ENCODE results near the gene MSLN. TPM values are rescaled to one million over a fixed set of nuclear protein-coding genes. Genes with fewer than 3 reads are reported as not detected.

The MSLN gene
- total RNA-seq, 1 donor from 2014 or later: not detected

DNA sequence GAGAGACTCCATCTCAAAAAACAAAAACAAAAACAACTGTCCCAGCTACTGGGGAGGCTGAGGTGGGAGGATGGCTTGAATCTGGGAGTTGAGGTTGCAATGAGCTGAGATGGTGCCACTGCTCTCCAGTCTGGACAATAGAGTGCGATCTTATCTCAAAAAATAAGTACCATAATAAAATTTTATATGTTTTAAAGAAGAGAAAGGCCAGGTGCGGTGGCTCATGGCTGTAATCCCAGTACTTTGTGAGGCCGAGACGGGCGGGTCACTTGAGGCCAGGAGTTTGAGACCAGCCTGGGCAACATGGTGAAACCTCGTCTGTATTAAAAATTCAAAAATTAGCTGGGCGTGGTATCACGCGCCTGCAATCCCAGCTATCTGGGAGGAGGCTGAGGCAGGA is 16.3 kb downstream of the MSLN start:
- Mint-ChIP-seq H3K27ac (no peak overlapping the region), H3K4me1 (no peaks in the 10 kb centered on the region), H3K36me3 (ENCODE audit: low read depth) (no peaks in the 10 kb centered on the region), H3K9me3 (no peaks in the 10 kb centered on the region), H3K27me3 (peaks cover 2% of the 10 kb centered on the region), H3K4me3 (no peak overlapping the region)
- intact Hi-C loops (cut with micrococcal nuclease): no loop called here
- no peak for DNase-seq

DNA sequence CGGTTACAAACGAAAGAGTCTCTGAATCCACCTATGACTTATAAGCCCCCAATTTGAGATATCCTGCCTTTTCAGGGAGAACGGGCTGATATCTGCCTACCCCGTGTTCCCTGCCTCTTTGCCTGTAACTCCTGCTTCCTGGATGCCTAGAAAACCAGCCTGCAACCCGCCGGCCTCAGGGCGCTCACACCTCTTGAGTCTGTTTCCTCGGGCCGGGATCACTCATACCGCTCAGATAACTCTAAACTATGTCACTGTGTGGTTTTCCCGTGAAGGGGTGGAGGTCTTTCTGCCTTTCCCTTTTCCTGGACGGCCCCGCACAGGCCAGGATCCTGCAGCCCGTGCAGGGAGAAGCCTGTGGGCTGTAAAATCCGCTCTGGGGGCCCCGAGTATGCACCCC is 17.3 kb downstream of the MSLN start:
- no peaks in the 10 kb centered on the region for H3K9me3 Mint-ChIP-seq
- H3K36me3 Mint-ChIP-seq (ENCODE audit: low read depth): no peaks in the 10 kb centered on the region
- no peak overlapping the region for H3K4me3 Mint-ChIP-seq
- no peak for DNase-seq
- H3K4me1 Mint-ChIP-seq: no peaks in the 10 kb centered on the region
- intact Hi-C loops (cut with micrococcal nuclease): no loop called here
- H3K27ac Mint-ChIP-seq: no peak overlapping the region
- peaks cover 2% of the 10 kb centered on the region for H3K27me3 Mint-ChIP-seq

DNA sequence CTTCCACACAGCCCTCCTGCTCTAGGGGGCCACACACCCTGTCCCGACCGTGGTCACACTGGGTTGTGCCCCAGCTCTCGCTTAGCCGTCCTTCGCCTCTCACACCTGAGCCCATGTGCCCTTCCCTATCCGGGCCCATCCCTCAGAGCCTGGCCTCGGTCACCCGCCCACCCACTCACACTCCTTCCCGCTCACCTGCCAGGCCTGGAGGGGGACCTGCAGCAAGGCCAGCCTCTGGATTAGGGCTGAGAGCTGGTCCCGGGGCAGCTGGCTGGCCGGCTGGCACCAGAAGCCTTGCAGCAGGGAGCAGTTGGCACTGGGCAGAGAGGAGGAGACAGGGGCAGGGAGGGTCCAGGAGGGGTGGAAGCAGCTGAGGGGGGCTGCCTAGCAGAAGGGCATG is 17.9 kb downstream of the MSLN start:
- Mint-ChIP-seq H3K27ac (no peak overlapping the region), H3K27me3 (peaks cover 2% of the 10 kb centered on the region), H3K4me1 (no peaks in the 10 kb centered on the region), H3K9me3 (no peaks in the 10 kb centered on the region), H3K4me3 (no peak overlapping the region), H3K36me3 (ENCODE audit: low read depth) (no peaks in the 10 kb centered on the region)
- intact Hi-C loops (cut with micrococcal nuclease): no loop called here
- DNase-seq: no peak

DNA sequence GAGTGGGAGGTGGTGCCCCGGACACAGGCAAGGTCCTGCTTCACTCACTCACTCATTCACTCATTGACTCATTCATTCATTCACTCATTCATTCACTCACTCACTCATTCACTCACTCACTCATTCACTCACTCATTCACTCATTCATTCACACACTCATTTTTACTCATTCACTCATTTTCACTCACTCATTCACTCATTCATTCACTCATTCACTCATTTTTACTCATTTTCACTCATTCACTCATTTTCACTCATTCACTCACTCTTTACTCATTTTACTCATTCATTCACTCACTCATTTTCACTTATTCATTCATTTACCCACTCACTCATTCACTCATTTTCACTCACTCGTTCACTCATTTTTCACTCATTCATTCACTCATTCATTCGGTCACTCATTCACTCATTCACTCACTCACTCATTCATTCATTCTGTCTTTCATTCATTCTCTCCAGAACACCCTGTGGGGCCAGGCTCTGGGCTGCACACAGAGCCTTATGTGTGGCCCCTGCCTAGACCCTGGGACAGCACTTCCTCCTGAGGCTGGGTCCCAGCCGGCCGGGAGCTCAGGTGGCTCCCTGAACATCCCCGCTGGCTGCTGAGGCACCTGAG is 18.5 kb downstream of the MSLN start:
- no peak overlapping the region for H3K27ac Mint-ChIP-seq
- DNase-seq: no peak
- no peak overlapping the region for H3K4me3 Mint-ChIP-seq
- H3K4me1 Mint-ChIP-seq: no peaks in the 10 kb centered on the region
- H3K36me3 Mint-ChIP-seq (ENCODE audit: low read depth): no peaks in the 10 kb centered on the region
- H3K9me3 Mint-ChIP-seq: no peaks in the 10 kb centered on the region
- intact Hi-C loops (cut with micrococcal nuclease): no loop called here
- H3K27me3 Mint-ChIP-seq: peaks cover 2% of the 10 kb centered on the region

DNA sequence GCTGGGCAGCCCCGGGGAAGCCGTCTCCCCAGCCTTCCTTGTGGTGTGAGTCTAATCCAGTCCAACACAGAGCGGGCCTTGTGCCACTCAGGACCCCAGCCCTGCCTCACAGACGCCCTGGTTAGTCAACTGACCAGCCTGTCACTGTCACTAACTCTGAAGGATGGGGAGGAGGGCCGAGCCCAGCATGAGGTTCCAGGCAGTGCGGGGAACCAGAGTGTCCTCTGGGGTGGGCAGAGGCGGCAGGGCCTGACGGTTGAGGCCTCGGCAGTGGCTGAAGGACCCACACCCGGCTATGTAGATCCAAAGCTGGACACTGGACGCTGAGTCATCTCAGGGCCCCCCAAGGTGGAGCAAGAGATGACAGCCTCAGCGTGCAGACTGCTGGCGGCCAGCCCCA is 19.0 kb downstream of the MSLN start:
- no peak for DNase-seq
- Mint-ChIP-seq H3K9me3 (no peaks in the 10 kb centered on the region), H3K27ac (no peak overlapping the region), H3K27me3 (peaks cover 2% of the 10 kb centered on the region), H3K4me3 (no peak overlapping the region), H3K36me3 (ENCODE audit: low read depth) (no peaks in the 10 kb centered on the region), H3K4me1 (no peaks in the 10 kb centered on the region)
- intact Hi-C loops (cut with micrococcal nuclease): no loop called here

DNA sequence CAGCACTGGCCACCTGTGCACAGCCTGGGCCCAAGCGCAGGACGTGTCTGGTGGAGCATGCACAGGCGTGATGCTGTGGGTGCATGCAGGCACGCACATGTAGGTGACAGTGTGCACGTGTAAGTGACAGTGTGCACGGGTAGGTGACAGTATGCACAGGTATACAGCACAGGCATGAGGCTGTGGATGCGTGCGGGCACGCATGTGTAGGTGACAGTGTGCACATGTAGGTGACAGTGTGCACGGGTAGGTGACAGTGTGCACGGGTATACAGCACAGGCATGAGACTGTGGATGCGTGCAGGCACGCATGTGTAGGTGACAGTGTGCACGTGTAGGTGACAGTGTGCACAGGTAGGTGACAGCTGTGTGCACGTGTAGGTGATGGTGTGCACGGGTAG is 19.8 kb downstream of the MSLN start:
- no peak overlapping the region for H3K4me3 Mint-ChIP-seq
- no peak overlapping the region for H3K27ac Mint-ChIP-seq
- no peak for DNase-seq
- H3K4me1 Mint-ChIP-seq: no peaks in the 10 kb centered on the region
- intact Hi-C loops (cut with micrococcal nuclease): no loop called here
- H3K36me3 Mint-ChIP-seq (ENCODE audit: low read depth): peaks cover 4% of the 10 kb centered on the region
- H3K27me3 Mint-ChIP-seq: peaks cover 2% of the 10 kb centered on the region
- H3K9me3 Mint-ChIP-seq: no peaks in the 10 kb centered on the region

DNA sequence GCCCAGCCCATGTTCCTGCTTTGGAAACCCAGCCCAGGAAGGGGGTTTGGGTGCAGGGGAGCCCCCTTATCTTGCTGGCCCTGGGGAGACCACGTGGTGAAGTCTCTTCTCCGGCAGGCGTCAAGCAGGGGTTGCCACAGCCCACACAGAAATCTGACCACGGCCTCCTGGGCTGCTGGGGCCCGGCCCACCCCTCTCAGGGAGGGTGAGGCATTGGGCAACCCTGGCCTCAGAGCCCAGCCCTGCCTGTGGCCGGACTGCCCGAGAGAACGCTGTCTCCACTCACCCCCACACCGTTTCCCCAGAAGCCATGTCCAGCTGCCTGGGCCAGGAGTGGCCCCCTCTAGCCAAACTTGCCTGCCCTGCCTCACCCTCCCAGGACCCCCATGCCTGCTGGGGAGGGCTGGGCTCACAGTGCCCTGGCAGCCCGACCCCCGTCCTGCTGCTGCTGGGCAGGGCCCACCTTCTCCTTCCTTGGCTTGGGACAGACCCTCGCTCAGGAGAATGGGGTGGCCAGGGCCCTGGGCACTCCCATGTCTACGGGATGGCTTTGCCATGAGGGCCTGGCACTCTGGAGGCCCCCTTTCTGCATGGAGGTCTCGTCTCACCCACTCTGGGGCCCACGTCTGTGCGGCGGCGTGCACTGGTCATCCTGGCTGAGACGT is 20.9 kb downstream of the MSLN start:
- Mint-ChIP-seq H3K27ac (no peak overlapping the region), H3K27me3 (peaks cover 2% of the 10 kb centered on the region), H3K9me3 (no peaks in the 10 kb centered on the region)

DNA sequence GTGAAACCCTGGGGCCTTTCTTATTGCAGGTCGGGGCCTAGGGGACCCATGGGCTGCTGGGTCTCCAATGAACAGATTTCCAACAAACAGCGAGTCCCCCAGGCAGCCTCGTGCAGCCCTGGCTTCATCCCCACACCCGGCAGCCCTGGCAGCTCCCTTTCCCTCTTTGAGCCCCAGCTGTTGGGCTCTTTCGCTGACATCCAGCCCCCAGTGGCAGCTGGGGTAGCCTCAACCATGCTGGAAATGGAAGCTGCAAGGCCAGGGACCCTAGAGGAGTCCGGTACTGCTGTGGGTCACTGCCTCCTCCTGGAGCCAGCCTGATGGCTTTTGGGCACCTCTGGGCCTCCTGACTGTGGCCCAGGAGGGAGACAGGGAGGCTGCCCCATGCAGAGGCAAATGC is 21.7 kb downstream of the MSLN start:
- intact Hi-C loops (cut with micrococcal nuclease): no loop called here
- DNase-seq: no peak
- Mint-ChIP-seq H3K4me1 (peaks cover 3% of the 10 kb centered on the region), H3K36me3 (ENCODE audit: low read depth) (peaks cover 4% of the 10 kb centered on the region), H3K27me3 (peaks cover 2% of the 10 kb centered on the region), H3K9me3 (no peaks in the 10 kb centered on the region), H3K4me3 (no peak overlapping the region), H3K27ac (no peak overlapping the region)

More for the DNA sequence above, 20.9 kb downstream of the MSLN start:
- Mint-ChIP-seq H3K4me1 (peaks cover 2% of the 10 kb centered on the region), H3K36me3 (ENCODE audit: low read depth) (peaks cover 4% of the 10 kb centered on the region), H3K4me3 (no peak overlapping the region)
- no peak for DNase-seq
- intact Hi-C loops (cut with micrococcal nuclease): no loop called here

DNA sequence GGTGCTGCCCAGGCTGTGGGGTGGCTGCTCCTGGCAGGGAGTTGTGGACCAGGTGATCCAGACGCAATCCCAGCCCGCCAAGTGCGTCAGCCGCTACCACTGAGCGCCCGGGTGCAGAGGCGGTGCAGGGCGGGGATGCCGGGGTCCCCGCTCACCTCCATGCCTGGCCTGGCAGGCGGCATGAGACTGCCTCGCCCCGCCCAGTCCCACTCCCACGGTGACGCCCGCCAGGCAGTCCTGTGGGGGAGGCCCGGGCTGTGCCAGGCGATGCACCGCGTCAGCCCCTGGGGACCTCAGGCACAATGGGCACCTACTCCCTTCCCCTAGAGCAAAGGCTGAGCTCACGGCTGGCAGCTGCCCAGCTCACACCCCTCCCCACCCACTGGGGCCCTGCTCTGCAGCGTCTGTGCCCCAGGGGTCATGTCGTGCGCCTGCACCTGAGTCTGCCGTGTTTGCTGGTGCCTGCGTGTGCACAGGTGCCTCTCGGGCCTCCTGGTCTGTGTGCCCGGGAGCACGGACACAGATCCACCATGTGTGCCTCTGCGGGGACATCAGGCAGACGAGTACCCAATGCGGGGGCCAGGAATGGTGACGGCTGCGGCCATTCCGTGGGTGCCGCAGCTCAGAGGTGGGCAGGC is 22.4 kb downstream of the MSLN start:
- no peaks in the 10 kb centered on the region for H3K9me3 Mint-ChIP-seq
- intact Hi-C loops (cut with micrococcal nuclease): no loop called here
- DNase-seq: no peak
- H3K4me3 Mint-ChIP-seq: no peak overlapping the region
- H3K27ac Mint-ChIP-seq: no peak overlapping the region
- H3K27me3 Mint-ChIP-seq: no peaks in the 10 kb centered on the region
- H3K36me3 Mint-ChIP-seq (ENCODE audit: low read depth): peaks cover 4% of the 10 kb centered on the region
- peaks cover 3% of the 10 kb centered on the region for H3K4me1 Mint-ChIP-seq

DNA sequence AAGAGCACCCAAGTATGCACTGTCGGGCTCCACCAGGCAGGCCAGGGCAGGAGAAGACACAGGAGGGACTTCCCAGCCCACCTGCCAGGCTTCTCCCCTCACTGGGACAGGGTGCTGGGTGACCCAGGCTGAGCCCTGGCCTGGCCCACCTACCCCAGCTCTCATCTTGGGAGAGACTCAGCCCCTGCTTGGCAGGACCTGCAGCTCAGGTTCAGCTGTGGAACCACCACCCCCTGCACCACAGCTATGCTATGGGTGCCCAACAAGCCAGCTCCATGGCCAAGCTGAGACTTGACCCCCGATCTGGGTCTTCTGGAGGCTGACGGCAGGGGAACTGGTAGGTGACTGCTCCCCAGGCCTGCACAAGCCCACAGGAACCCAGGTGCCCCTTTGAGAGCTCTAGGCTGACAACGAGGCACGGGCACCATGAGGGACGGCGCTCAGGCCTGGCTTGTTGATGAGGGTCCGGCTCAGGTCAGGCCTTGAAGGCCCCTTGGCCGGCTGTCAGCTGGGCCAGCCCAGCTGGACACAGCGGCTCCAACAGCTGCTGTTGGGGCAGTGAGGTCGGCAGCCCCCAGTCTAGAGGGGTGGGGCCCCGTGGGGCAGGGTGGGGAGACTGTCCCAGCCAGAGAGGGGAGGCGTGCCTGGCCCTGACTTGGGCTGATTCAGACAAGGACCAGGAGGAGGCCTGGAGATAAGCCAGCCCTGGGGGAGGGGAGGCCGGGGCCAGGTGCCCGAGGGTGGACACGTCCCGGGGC is 23.0 kb downstream of the MSLN start:
- Mint-ChIP-seq H3K4me1 (peaks cover 3% of the 10 kb centered on the region), H3K4me3 (no peak overlapping the region), H3K9me3 (no peaks in the 10 kb centered on the region), H3K27me3 (no peaks in the 10 kb centered on the region), H3K27ac (no peak overlapping the region), H3K36me3 (ENCODE audit: low read depth) (peaks cover 4% of the 10 kb centered on the region)
- no peak for DNase-seq
- intact Hi-C loops (cut with micrococcal nuclease): no loop called here

DNA sequence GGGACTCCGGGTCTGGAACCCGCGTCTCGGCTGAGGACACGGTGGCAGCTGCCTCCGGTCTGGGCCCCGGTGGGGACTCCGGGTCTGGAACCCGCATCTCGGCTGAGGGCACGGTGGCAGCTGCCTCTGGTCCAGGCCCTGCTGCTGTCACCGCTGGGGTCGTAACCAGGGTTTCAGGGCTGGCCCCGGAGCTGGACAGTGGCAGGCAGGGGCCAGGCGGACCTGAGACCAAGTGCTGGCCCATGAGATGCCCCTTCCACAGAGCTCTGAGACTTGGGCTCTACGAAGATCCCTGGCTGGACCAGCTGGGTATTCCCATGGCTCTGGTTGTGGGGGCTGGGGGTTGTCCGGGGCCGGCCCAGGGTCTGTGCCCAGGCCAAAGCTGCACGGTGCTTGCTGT is 23.9 kb downstream of the MSLN start:
- Mint-ChIP-seq H3K9me3 (no peaks in the 10 kb centered on the region), H3K36me3 (ENCODE audit: low read depth) (peaks cover 4% of the 10 kb centered on the region), H3K4me1 (peaks cover 3% of the 10 kb centered on the region), H3K4me3 (no peak overlapping the region), H3K27ac (no peak overlapping the region), H3K27me3 (no peaks in the 10 kb centered on the region)
- DNase-seq: no peak
- intact Hi-C loops (cut with micrococcal nuclease): no loop called here

DNA sequence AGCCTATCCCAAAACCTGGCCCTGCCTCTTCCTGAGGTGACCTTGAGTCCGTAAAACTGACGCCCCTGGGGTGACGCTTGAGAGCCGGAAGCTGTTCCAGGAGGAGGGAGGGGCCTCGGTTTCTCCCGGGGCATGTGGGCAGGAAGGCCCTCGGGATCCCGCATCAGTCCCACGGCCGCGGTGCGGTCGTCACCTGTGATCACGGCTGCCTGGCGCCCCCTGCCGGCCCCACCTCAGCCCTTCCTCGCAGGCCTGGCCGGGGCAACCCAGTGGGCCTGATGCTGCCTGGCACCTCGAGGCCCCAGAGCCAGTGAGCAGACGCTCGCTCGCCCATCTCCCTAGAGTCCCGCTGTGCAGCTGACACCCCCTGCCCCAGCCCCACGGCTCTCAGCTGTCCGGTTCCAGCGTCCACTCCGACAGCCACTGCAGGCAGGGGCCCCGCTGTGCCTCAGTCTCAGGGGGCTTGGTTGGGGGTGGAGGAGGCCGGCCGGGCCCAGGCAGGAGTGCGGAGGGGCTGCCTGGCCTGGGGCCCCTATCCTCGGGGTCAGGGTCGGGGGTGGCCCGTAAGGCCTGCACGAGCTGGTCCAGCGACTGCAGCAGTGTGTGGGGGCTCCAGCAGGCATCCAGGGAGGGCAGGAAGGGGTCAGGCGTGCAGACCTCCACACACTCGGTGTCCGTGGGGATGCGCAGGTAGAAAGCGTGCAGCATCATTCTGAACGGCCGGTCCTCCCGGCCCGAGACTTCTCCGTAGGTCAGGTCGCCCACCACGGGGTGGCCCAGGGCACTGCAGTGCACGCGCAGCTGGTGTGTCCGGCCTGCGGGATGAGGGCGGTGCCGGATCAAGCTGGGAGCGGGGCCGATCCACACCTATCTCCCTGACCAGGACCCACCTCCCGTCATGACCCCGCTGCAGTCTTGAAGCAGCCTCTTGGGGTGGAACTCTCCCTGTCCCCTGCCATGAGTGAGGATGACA is 25.3 kb downstream of the MSLN start:
- H3K27ac Mint-ChIP-seq: no peak overlapping the region
- peaks cover 5% of the 10 kb centered on the region for H3K4me1 Mint-ChIP-seq
- peak; percentile 93 for DNase-seq

DNA sequence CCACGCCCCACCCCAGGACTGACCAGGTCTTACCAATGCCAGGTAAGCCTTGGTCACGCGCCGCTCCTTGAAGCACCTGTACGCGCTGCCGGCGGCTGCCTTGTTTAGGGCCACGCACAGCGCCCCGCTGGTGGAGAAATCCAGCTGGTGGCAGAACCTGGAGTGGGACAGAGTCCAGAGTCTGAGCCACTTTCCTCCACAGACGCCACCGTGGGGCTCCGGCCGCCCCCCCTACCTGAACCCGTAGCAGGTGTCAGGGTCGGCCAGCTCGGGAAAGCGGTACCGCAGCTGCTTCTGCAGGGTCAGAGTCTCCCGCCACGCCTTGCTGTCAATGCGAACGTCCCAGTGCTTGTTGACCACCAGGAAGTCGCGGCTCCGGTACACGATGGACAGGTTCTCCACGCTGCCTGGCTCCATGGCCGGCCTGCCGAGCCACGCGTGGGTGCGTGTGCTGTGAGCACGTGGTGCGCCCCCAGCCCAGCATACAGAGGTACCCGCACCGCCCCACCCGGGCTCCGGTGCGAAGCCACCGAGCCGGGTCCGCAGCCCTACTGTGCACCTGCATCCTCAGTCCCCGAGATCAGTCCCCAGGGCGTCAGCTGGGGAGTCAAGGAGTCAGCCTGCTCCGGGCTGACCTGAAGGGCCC is 26.9 kb downstream of the MSLN start:
- H3K9me3 Mint-ChIP-seq: no peaks in the 10 kb centered on the region
- H3K36me3 Mint-ChIP-seq (ENCODE audit: low read depth): peaks cover 11% of the 10 kb centered on the region
- H3K4me3 Mint-ChIP-seq: peak overlapping the region; percentile 89
- no peak for DNase-seq
- peak overlapping the region; percentile 78 for H3K27ac Mint-ChIP-seq
- intact Hi-C loops (cut with micrococcal nuclease): loop anchor here (5.0 kb wide), 1 partner anchor 45 kb away; the partner anchor contains the start of gene CIAO3
- H3K27me3 Mint-ChIP-seq: no peaks in the 10 kb centered on the region
- H3K4me1 Mint-ChIP-seq: peaks cover 5% of the 10 kb centered on the region

More for the DNA sequence above, 25.3 kb downstream of the MSLN start:
- no peaks in the 10 kb centered on the region for H3K9me3 Mint-ChIP-seq
- peaks cover 4% of the 10 kb centered on the region for H3K36me3 Mint-ChIP-seq (ENCODE audit: low read depth)
- intact Hi-C loops (cut with micrococcal nuclease): loop anchor here (1.0 to 5.0 kb wide), 2 partner anchors 44 to 75 kb away; partner anchors contain the start of gene CIAO3
- no peaks in the 10 kb centered on the region for H3K27me3 Mint-ChIP-seq
- H3K4me3 Mint-ChIP-seq: peak overlapping the region; percentile 89
